IPS-15b (cell line): Measurements from ENCODE around the gene TRIM34.
"Not testable (repeated sequence)": the region's sequence is repeated elsewhere in the genome, so short reads cannot be mapped to it uniquely, and the experiment has no call there.

ENCODE experiments used
- H3K27me3 ChIP-seq: one replicate; pipeline ENCODE4 v1.6.1; 2013; ENCODE audit warnings: low read length; ENCODE audit not compliant: control insufficient read depth, insufficient read depth
- H3K36me3 ChIP-seq: one replicate; pipeline ENCODE4 v1.6.1; 2013; ENCODE audit warnings: low read length; ENCODE audit not compliant: control insufficient read depth, insufficient read depth
- H3K4me1 ChIP-seq: one replicate; pipeline ENCODE4 v1.6.1; 2013; ENCODE audit warnings: mild to moderate bottlenecking, low read length; ENCODE audit not compliant: control insufficient read depth, insufficient read depth
- H3K4me3 ChIP-seq: one replicate; pipeline ENCODE4 v1.5.1; 2013; ENCODE audit warnings: low read depth, low read length
- H3K9ac ChIP-seq: one replicate; pipeline ENCODE4 v1.6.1; 2013; ENCODE audit warnings: low read depth, mild to moderate bottlenecking, low read length
- H3K9me3 ChIP-seq: one replicate; pipeline ENCODE4 v1.6.1; 2013; ENCODE audit warnings: mild to moderate bottlenecking, low read length; ENCODE audit not compliant: control insufficient read depth, insufficient read depth

The TRIM34 gene

GRCh38 chr11:5597953-5598352, 26.8 kb upstream of the TRIM34 start:
- H3K9ac ChIP-seq = peak overlapping the region; percentile 29
- no peaks in the 10 kb centered on the region for H3K27me3 ChIP-seq
- H3K4me1 ChIP-seq = peaks cover 8% of the 10 kb centered on the region
- H3K4me3 ChIP-seq = peak overlapping the region; percentile 86
- H3K36me3 ChIP-seq = no peaks in the 10 kb centered on the region
- H3K9me3 ChIP-seq = no peaks in the 10 kb centered on the region

- Histone ChIP-seq H3K27me3 (no peaks in the 10 kb centered on the region), H3K4me1 (peaks cover 8% of the 10 kb centered on the region), H3K36me3 (peaks cover 7% of the 10 kb centered on the region), H3K4me3 (no peak overlapping the region), H3K9ac (no peak overlapping the region), H3K9me3 (no peaks in the 10 kb centered on the region)
These were observed 24.4 kb upstream of the TRIM34 start for GRCh38 chr11:5600374-5600851.

GRCh38 chr11:5602791-5603190, 22.0 kb upstream of the TRIM34 start:
- not testable (repeated sequence) for H3K9ac ChIP-seq, H3K9me3 ChIP-seq, H3K4me3 ChIP-seq, H3K27me3 ChIP-seq, H3K4me1 ChIP-seq
- H3K36me3 ChIP-seq = peaks cover 23% of the 10 kb centered on the region

GRCh38 chr11:5603326-5603725, 21.5 kb upstream of the TRIM34 start:
- Histone ChIP-seq H3K9ac (no peak overlapping the region), H3K4me3 (no peak overlapping the region), H3K36me3 (peaks cover 28% of the 10 kb centered on the region), H3K27me3 (no peaks in the 10 kb centered on the region), H3K9me3 (no peaks in the 10 kb centered on the region), H3K4me1 (peaks cover 5% of the 10 kb centered on the region)

GRCh38 chr11:5604896-5605295, 19.9 kb upstream of the TRIM34 start:
- Histone ChIP-seq H3K9me3 (no peaks in the 10 kb centered on the region), H3K27me3 (no peaks in the 10 kb centered on the region), H3K9ac (no peak overlapping the region), H3K4me1 (no peaks in the 10 kb centered on the region), H3K36me3 (peaks cover 29% of the 10 kb centered on the region), H3K4me3 (no peak overlapping the region)

- no peaks in the 10 kb centered on the region for H3K9me3 ChIP-seq
- H3K4me3 ChIP-seq = no peak overlapping the region
- peaks cover 29% of the 10 kb centered on the region for H3K36me3 ChIP-seq
- H3K27me3 ChIP-seq = no peaks in the 10 kb centered on the region
- no peaks in the 10 kb centered on the region for H3K4me1 ChIP-seq
- no peak overlapping the region for H3K9ac ChIP-seq
These were observed 19.0 kb upstream of the TRIM34 start for GRCh38 chr11:5605849-5606248.

GRCh38 chr11:5608808-5609207, 16.0 kb upstream of the TRIM34 start:
- Histone ChIP-seq H3K27me3 (no peaks in the 10 kb centered on the region), H3K36me3 (peaks cover 29% of the 10 kb centered on the region)

GRCh38 chr11:5610446-5610845, 14.4 kb upstream of the TRIM34 start:
- H3K9me3 ChIP-seq = no peaks in the 10 kb centered on the region
- H3K36me3 ChIP-seq = peaks cover 25% of the 10 kb centered on the region
- H3K9ac ChIP-seq = no peak overlapping the region
- no peaks in the 10 kb centered on the region for H3K4me1 ChIP-seq
- H3K27me3 ChIP-seq = no peaks in the 10 kb centered on the region
- no peak overlapping the region for H3K4me3 ChIP-seq

More at GRCh38 chr11:5608808-5609207, 16.0 kb upstream of the TRIM34 start:
- Histone ChIP-seq H3K4me1 (no peaks in the 10 kb centered on the region), H3K9ac (no peak overlapping the region), H3K9me3 (no peaks in the 10 kb centered on the region), H3K4me3 (no peak overlapping the region)

GRCh38 chr11:5611627-5612026, 13.2 kb upstream of the TRIM34 start:
- Histone ChIP-seq H3K9me3 (no peaks in the 10 kb centered on the region), H3K4me1 (no peaks in the 10 kb centered on the region), H3K4me3 (no peak overlapping the region), H3K27me3 (no peaks in the 10 kb centered on the region), H3K9ac (no peak overlapping the region), H3K36me3 (peaks cover 14% of the 10 kb centered on the region)

- Histone ChIP-seq H3K36me3 (no peaks in the 10 kb centered on the region), H3K27me3 (no peaks in the 10 kb centered on the region), H3K9ac (no peak overlapping the region), H3K9me3 (no peaks in the 10 kb centered on the region), H3K4me3 (no peak overlapping the region), H3K4me1 (peaks cover 9% of the 10 kb centered on the region)
These were observed 6.0 kb upstream of the TRIM34 start for GRCh38 chr11:5618807-5619206.

- peaks cover 13% of the 10 kb centered on the region for H3K4me1 ChIP-seq
- no peaks in the 10 kb centered on the region for H3K9me3 ChIP-seq
- H3K9ac ChIP-seq = no peak overlapping the region
- no peak overlapping the region for H3K4me3 ChIP-seq
- H3K36me3 ChIP-seq = no peaks in the 10 kb centered on the region
- H3K27me3 ChIP-seq = no peaks in the 10 kb centered on the region
These were observed 3.9 kb upstream of the TRIM34 start for GRCh38 chr11:5620651-5621521.

- Histone ChIP-seq H3K9me3 (no peaks in the 10 kb centered on the region), H3K27me3 (no peaks in the 10 kb centered on the region), H3K4me1 (peaks cover 13% of the 10 kb centered on the region), H3K36me3 (no peaks in the 10 kb centered on the region), H3K4me3 (no peak overlapping the region), H3K9ac (no peak overlapping the region)
These were observed 3.2 kb upstream of the TRIM34 start for GRCh38 chr11:5621580-5621979.
